DMS53 treated with DMSO at 0.1 percent for 48 hours (cell line): Measurements from ENCODE around the gene FGD5.
A peak's percentile ranks its signal among the peaks of the same experiment; 100 is the strongest.

Source experiments
- DNase-seq: peaks from one replicate; lab custom pipeline; 2025; ENCODE audit not compliant: unreplicated experiment; lab: John Stamatoyannopoulos, UW

The FGD5 gene, protein sequence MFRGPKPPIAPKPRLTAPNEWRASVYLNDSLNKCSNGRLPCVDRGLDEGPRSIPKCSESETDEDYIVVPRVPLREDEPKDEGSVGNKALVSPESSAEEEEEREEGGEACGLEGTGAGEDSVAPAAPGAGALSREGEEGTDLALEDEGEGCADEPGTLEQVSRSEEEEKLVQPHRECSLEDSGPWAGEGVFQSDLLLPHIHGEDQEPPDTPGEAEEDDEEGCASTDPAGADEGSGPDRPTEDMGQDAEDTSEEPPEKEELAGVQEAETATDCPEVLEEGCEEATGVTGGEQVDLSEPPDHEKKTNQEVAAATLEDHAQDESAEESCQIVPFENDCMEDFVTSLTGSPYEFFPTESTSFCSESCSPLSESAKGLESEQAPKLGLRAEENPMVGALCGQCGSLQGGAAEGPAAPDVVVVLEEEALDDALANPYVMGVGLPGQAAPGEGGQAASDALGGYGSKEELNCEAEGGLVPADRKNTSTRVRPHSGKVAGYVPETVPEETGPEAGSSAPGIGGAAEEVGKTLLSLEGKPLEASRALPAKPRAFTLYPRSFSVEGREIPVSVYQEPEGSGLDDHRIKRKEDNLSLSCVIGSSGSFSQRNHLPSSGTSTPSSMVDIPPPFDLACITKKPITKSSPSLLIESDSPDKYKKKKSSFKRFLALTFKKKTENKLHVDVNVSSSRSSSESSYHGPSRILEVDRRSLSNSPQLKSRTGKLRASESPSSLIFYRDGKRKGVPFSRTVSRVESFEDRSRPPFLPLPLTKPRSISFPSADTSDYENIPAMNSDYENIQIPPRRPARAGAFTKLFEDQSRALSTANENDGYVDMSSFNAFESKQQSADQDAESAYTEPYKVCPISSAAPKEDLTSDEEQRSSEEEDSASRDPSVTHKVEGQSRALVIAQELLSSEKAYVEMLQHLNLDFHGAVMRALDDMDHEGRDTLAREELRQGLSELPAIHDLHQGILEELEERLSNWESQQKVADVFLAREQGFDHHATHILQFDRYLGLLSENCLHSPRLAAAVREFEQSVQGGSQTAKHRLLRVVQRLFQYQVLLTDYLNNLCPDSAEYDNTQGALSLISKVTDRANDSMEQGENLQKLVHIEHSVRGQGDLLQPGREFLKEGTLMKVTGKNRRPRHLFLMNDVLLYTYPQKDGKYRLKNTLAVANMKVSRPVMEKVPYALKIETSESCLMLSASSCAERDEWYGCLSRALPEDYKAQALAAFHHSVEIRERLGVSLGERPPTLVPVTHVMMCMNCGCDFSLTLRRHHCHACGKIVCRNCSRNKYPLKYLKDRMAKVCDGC (N-terminal part only)

DNA sequence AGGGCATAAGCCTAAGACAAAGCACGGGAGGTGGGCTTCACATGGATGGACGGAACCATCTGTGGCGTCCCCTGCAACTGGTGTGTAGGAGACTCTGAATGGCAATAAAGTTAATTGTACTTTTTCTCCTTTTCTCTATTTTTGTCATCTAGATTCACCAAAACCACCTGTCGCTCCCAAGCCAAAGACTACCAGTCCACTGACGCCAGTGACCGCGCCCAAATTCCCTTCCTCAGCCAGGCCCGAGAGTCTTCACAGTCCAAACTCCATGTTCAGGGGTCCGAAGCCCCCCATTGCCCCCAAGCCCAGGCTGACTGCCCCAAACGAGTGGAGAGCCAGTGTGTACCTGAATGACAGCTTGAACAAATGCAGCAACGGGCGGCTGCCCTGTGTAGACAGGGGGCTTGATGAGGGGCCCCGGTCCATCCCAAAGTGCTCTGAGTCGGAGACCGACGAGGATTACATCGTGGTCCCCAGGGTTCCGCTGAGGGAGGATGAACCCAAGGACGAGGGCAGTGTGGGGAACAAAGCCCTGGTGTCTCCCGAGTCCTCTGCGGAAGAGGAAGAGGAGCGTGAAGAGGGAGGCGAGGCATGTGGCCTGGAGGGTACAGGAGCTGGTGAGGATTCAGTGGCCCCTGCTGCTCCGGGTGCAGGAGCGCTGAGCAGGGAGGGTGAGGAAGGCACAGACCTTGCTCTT lies at the start of gene FGD5:
FGD5 (plus strand) TSS at position 159 of the 697 bp plus-strand sequence; CDS start at position 269, 110 bp downstream.
- no peak for DNase-seq

DNA sequence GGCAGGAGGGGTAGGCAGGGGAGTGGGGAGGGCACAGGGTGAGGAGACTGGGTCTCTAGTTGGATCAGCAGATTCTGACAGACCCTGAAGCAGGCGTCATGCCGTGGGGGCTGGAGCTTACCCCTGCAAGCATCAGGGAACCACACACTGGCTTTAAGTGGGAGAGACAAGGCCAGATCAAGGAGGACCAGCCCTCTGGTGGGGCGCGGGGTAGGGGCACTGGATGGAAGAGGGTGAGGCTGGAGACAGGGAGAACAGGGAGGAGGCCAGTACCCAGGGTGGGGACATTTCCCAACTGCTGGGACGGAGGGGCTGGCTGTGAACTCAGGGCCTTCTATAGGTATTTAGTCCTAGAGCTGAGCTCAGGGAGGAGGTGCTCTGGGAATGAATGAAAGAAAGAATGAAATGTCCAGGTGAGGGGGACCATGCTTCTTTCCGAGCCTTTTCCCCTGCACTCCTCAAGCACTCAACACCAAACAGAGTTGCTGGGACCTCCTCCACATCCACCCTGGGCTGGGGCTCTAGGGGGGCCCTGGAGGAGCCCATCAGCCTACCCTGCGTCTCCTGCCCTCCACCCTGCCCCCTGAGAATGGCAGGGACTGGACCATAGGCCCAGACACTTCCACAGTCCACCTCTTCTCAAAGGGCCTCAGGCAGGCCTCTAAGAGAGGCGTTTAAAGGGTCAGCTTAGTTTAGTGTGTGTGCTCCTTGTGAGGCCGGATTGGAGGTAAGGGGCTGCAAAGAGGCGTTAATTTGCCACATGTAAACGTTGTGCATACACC lies 49.0 kb upstream of the FGD5 start:
- DNase-seq: no peak

DNA sequence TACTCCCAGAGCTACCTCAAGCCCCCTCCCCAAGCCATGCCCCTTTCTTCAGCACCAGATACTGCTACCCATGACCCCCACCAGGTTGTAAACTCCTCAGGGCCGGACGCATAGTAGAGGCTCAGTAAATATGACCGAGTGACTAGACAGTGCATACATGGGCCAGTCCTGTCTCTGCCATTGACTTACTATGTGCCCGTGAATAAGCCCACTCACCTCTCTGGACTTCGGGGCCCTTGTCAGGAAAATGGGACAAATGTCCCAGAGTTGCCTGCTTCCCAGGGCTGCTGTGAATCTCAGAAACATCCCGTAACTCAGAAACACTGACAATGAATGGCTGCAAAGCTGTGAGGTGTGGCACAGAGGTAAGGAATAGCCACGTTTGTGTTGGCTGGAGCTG lies 48.2 kb upstream of the FGD5 start:
- no peak for DNase-seq

DNA sequence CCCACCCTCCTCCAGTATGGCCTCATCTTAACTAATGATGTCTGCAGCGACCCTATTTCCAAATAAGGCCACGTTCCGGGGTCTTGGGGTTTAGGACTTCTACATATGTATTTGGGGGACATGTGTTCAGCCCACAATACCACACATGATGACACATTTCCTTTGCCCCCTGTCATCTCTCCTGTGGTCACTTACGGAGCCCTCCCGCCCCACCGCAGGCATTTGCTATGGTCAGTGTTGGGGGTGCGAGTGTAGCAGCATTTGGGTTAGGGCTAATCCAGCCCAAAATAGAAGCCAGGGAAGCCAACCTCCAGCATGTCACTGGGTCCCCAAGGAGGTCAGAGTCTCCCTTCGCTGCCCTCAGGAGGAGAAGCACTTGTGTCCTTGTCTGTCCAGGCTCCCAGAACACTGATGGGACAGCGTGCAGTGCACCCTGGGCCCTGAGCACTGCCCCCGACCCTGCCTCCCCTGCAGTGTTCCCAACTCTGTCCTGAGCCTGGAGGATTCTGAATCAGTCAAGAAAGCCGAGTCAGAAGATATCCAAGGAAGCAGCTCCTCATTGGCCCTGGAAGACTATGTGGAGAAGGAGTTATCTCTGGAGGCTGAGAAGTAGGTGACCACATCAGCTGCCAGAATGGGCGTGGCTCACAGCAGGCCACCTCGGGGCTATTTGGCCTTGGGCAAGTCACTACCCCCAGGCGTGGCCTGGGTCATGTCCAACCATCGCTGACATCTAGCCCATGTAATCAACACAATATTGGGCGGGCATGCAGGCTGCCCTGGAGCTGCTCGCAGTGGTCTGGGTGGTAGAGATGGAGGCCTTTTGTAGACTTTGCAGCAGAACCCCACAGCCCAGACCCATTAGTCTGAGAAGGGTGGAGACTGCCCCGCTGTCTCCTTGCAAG lies 46.9 kb upstream of the FGD5 start:
- DNase-seq: no peak

DNA sequence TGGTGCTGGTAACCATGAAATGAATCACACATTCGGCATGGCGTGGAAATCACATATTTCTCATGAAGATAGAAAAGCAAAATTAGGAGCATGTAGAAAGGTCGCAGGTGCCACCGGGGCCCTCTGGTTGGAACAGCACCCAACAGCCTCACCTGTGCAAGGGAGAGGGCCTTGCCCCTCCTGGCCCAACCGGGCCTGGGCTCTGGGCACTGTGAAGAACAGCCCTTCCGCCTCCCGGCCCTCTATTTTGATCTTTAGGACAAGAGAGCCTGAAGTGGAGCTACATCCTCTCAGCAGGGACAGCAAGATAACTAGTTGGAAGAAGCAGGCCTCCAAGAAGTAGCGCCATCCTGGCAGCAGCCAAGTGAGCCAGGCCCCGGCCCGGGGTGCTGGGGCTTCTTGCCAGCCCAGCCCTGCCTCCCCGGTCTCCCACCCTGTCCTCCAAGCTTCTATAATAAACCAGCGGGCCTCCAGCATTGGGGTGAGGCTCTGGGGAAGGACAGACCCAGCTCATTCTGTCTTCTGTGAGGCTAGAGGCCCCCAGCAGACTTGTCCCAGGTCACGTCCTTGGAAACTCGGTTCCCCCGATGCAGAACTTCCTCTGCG lies 46.1 kb upstream of the FGD5 start:
- no peak for DNase-seq

DNA sequence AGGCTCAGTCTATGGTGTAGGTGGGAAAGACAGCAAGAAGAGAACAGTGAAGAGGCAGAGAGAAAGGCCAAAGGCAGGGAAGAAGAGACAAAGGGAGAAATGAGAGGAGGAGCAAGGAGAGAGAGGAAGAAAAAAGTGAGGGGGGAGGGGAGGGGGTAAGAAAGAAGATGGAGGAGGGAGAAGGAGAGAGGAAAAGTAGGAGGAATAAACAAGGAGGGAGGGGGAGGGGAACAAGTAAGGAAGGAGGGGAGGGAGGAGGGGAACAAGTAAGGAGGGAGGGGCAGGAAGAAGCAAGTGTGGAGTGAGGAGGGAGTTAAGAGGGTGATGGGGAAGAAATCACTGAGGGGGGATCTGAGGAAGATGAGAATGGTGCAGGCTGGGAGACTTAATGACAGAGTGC lies 45.5 kb upstream of the FGD5 start:
- DNase-seq: no peak

DNA sequence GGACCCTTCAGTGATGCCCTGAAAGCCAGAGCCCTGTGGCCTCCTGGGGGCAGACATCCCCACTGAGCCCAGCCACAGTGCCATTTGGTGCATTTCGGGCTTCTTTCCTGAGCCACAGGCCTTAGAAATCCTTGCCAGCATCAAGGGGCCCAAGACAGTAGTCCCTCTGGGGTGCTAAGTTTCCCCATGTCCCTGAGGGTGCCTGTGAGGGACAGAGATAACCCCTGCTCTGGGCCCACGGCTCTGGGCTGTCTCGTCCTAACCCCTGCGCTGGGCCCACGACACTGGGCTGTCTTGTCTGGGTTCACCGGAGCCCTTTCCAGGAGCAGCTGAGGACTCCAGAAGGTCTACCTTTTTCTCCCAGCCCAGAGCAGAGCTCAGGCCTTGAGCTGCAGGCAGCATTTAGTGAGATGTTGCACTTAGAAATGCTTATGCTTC lies 45.1 kb upstream of the FGD5 start:
- no peak for DNase-seq

DNA sequence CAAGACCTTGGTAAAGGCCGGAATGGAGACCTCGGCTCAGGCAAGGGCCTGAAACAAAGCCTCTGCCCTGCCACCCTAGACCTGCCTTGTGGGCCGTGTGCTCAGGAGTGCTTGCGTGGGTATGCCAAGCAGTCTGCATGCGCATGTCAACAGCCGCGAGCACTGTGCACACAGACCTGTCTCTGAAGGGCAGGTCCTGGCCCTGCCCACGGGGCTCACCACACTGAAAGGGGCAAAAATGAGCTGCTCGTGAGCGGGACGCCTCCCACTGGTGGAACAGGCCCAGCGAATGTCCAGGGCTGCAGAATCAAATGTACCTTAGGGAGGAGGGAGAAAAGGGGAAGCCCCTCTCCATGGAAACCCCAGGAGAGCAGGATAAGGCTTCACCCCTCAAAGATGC lies 44.3 kb upstream of the FGD5 start:
- DNase-seq: no peak

DNA sequence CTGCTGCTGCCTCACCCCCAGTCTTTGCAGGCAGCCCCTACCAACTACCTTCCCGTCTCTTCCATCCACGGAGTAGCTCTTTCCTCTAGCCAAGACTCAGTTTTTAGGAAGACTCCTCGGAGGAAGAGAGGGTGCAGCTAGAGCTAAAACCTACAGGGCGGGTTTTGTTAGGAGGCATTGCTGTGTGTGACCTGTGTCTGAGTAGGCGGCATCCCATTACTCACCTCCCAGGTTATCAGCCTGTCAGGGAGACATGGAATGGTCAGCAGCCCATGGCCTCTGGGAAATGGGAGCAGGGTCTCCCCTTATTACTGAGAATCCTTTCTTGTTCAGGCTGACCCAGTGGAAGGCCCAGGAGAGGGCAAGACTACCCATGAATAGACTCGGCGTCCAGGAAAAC lies 43.8 kb upstream of the FGD5 start:
- no peak for DNase-seq

DNA sequence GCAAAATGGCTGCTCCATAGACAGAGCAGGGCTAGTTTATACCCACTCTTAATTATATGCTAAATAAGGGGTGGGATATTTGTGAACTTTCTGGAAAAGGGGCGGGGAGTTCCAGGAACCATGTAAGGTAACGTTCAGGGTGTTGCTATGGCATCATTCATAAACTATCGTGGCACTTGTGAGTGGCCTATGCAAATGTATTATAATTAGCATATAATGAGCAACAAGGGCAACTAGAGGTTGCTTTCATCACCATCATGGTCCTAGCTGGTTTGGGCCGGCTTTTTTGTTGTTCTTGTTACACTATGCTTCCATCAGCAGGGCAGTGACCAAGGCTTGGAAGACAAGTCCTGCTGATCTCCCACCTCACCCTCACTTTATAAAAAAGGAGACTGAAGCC lies 43.2 kb upstream of the FGD5 start:
- no peak for DNase-seq

DNA sequence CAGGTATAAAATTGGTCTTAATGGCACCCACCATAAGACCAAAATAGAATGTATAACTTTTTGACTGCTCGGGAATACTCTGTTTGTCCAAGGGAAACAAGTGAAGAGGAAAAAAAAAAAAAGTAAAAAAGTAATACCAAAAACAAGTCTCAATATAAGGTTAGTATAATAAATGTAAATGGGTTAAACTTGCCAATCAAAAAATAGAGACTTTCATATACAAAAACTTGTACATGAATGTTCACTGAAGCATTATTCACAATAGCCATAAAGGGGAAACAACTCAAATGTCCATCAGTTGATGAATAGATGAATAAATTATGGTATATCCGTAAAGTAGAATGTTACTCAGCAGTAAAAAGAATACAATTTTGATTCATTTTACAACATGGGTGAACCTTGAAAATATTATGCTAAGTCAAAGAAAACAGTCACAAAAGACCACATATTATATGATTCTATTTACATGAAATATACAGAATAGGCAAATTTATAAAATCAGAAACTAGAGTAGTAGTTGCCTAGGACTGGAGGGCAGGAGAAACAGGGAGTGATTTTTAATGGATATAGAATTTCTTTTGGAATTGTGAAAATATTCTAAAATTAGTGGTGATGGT lies 39.6 kb upstream of the FGD5 start:
- no peak for DNase-seq

DNA sequence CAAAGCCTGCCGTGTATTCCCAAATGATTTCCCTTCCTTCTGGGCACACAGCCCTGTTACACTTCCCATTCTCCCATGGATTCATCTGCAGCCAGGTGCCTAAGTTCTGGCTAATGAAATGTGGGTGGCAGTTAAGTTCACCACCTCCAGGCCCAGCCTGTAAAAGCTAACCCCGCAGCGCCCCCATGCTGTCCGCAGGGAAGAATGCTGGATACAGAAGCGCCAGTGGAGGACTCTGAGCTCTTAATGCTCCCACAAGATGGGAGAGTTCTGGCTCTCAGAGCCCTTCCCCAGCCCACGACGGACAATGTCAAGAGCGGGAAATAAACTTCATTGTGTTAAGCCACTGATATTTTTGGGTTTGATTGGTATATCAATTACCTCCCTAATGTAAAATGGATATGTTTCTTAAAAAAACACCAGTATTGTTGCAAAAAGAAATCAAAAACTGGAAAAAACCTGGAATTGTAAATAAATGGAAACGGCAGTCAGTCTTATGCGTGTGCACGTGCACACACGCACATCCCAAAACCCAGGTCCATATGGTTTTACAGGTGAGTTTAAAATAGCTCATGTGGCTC lies 37.7 kb upstream of the FGD5 start:
- DNase-seq: peak; percentile 49

DNA sequence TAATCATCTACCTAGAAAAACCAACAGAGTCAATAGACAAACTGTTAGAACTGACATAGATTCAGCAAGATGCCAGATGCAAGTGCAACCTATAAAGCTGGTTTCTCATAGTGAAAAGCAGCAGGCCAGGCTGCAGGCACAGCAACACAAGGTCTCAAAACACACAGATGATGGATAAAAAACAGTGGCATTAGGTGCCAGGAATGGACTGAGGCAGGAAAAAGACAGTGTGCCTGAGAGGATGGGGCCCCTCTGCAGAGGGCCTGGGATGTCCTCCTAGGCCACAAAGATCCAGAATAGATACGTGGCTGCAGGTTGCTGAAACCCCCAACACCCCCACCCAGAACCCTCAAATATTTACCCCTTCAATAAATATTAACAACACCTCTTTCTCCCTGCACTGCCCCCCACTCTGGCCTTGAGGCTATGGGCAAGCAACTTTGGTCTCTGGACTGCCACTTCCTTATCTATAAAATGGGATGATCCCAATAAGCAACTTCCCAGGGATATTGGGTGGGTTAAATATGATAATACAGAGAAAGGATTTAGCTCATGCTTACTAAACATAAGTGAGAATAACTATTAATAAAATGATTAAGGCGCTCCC lies 35.2 kb upstream of the FGD5 start:
- DNase-seq: no peak

DNA sequence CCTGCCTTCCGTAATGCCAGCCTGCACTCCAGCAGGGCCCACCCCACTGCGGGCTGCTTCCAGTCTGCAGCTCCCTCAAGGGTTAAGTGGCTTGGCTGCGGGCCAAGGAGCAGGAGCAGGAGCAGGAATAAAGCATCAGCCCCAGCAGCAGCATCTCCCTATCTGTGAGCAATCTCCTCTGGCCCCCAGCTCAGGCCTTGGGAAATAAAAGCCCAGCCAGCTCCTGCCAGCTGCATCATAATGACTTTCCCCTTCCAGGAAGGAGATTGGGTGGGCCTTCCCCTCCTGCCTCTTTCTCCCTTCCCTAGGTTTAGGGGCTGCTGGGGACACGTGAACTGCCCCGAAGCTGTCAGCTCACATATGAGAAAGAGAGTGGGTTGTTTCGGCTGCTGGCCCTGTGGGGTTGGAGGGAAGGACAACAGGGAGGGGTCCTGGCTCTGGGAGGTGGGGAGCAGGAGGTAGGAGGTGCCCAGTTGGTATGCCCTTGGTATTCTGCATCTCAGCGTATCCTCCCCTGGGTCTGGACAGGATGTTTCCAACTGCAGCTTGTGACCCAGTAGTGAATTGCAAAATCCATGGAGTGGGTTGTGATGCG lies 34.6 kb upstream of the FGD5 start:
- DNase-seq: no peak

DNA sequence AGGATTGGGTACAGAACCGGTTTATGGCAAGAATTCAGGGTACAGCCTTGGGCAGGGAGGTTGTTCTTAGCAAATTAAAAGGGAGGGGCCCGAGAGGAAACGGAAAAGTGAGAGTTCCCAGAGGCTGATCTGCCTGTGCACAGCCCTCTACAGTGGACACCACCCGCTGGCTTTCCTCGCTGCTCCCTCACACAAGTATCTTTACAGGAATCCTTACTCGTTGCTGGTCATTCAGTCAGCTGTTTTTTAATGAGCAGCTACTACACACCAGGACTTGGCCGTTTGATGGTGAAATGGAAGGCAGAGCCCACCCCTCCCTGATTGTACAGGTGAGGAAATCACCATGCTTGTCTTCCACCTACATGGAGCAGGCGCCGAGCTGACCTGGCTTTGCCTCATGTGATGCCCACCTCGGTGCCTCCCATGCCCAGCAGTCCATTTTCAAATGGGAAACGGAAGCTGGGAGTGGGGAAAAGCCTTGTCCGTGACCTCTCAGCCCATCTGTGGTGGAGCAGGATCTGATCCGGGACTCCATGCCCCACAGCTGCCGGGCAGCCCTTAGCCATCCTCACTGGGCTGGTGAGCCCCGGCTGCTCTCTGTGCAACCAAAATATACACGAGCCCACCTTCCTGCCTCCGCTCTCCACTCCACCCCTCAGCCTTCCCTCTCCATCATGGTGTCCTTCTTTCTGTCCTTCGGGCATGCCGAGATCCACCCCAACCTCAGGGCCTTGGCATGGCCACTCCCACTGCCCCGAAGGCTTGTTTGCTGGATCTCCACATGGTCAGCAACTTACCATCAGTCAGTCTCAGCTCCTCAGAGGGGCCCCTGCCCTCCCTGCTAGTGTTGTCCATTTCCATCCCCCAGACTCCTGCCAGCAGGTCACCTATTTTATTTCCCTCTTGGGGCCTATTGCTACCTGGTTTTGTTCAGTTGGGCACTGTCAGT lies 33.3 kb upstream of the FGD5 start:
- DNase-seq: no peak

DNA sequence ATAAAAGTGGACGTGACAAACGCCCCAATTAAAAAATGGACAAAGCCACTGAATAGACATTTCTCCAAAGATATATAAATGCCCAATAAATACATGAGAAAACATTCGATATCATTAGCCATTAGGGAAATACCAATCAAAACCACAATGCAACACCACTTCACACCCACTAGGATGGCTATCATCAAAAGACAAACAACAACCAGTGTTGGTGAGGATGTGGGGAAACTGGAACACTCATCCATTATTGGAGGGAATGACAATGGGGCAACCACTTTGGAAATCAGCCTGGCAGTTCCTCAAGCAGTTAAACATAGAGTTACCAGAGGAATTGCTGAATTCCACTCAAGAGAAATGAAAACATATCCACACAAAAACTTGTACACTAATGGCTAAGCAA lies 32.4 kb upstream of the FGD5 start:
- no peak for DNase-seq
